Ectodermal cell (in vitro differentiated cells): ENCODE measurements around the gene SV2B.

Experiments used
- H3K27ac ChIP-seq: 2 replicates; pipeline ENCODE4 v1.7.0; 2013; ENCODE audit warnings: mild to moderate bottlenecking, low read depth, low read length; ENCODE audit not compliant: insufficient read depth, poor library complexity, severe bottlenecking
- H3K27me3 ChIP-seq: 2 replicates; pipeline ENCODE4 v1.7.0; 2013; ENCODE audit warnings: mild to moderate bottlenecking, low read length; ENCODE audit not compliant: insufficient read depth, control insufficient read depth, poor library complexity, severe bottlenecking
- H3K36me3 ChIP-seq: one replicate; pipeline ENCODE4 v1.7.0; 2013; ENCODE audit warnings: low read length; ENCODE audit not compliant: control insufficient read depth, insufficient read depth
- H3K4me1 ChIP-seq: one replicate; pipeline ENCODE4 v1.7.0; 2013; ENCODE audit warnings: low read length; ENCODE audit not compliant: control insufficient read depth, insufficient read depth
- H3K4me3 ChIP-seq: 2 replicates; pipeline ENCODE4 v1.7.0; 2013; ENCODE audit warnings: low read depth, low read length, control low read depth; ENCODE audit not compliant: insufficient read depth
- H3K9me3 ChIP-seq: 2 replicates; pipeline ENCODE4 v1.7.0; 2013; ENCODE audit warnings: mild to moderate bottlenecking, low read length, moderate library complexity; ENCODE audit not compliant: control insufficient read depth
- WGBS, 2 experiments: methylation state at CpG; one replicate each; pipeline ENCODE4 v1.1.7; 2013; ENCODE audit warnings: missing lambda C conversion rate in 2 of 2; 5-methylcytosine and 5-hydroxymethylcytosine counted together

SV2B gene

DNA sequence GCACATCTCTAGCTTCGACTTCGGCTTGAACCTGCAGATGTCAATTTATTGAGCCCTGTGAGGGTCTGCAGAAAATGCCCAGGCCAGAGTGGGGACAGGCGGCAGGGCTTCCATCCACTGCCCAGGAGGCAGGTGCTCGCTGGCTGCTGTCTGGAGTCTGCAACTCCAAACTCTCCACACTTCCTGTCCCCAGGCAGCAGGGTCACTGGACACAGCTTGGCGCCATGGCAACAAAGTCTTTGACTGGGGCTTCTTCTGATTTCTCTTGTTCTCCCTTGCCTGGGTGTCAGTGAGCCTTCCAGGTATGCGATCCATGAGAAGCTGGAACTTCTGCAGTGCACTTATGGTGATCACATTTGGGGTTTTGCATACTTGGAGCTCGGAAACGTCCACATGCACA lies 33.5 kb downstream of the SV2B start:
- 89 to 91% methylated on average over 8 of the region's 8 CpGs for WGBS, 2 experiments
- Histone ChIP-seq H3K9me3 (no peaks in the 10 kb centered on the region), H3K36me3 (no peaks in the 10 kb centered on the region), H3K4me1 (peaks cover 4% of the 10 kb centered on the region), H3K4me3 (no peak overlapping the region), H3K27me3 (no peaks in the 10 kb centered on the region), H3K27ac (no peak overlapping the region)

DNA sequence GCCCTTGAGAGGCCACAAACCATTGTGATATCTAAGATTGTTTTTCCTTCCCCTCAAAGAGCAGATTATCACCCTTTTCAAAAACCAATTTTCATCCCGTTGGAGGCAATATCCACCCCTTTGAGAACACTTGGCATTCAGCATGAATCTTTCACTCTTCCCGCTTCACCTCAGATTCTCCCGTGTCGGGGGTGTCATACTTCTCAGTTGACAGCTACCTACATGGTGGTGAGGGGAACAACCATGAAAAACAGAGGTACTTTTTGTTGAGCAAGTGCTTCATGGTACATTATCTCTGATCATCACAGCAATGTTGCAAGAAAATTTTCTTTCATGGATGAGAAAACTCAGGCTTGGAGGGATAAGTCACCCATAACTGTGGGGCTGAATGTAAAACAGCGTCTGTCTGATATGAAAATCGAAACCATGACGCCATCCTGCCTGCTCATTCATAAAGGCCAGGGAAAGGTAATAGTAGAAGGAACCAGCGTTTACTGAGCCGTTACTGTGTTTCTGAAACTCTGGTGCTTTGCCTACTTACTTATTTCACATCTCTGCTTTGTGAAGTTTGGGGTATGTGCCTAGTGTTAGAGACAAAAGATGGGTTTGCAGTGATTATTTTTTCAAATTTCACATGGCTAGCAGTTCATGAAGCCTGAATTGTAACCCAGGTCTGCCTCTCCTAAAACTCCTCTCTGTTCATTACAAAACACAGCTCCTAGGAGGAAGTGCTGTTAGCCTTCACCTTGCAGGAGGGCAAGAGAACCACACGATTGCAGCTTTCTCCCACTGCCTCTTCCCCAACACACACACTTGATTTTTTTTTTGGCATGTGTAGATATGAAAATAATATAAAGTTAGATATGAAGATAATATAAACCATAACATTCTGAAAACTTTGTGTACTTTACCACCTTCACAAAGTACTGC lies 35.4 kb downstream of the SV2B start:
- Histone ChIP-seq H3K27ac (no peak overlapping the region), H3K27me3 (no peaks in the 10 kb centered on the region), H3K36me3 (no peaks in the 10 kb centered on the region), H3K9me3 (no peaks in the 10 kb centered on the region), H3K4me3 (no peak overlapping the region), H3K4me1 (peaks cover 4% of the 10 kb centered on the region)
- 94 to 98% methylated on average over 9 to 10 of the region's 10 CpGs for WGBS, 2 experiments

- Histone ChIP-seq H3K27me3 (no peaks in the 10 kb centered on the region), H3K9me3 (no peaks in the 10 kb centered on the region), H3K36me3 (no peaks in the 10 kb centered on the region), H3K27ac (no peak overlapping the region), H3K4me1 (peaks cover 4% of the 10 kb centered on the region), H3K4me3 (no peak overlapping the region)
- WGBS, 2 experiments = 84 to 85% methylated on average over 9 of the region's 9 CpGs
These were observed 36.4 kb downstream of the SV2B start for GRCh38 chr15:91136386-91136923.

GRCh38 chr15:91140601-91141000 lies 40.5 kb downstream of the SV2B start:
- H3K27ac ChIP-seq = no peak overlapping the region
- H3K4me1 ChIP-seq = no peaks in the 10 kb centered on the region
- 73 to 85% methylated on average over 1 of the region's 1 CpG for WGBS, 2 experiments

DNA sequence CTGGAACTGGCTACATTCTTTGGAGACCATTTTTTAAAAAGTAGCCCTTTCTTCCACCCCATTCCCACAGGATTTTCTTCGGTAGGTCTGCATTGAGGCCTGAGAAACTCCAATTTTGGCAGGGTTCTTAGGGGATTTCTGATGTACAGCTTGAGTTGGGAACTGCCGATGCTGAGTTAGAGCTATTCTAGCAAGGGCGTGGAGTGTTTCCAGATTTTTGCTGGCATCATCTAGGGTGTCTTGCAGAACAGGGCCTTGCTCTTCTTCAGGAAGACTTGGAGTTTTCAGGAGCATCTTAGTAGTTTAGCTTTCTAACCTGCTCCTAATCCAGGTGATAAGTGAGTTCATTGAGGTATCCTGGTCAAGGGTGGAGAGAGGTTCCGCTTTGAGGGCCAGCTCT lies 41.0 kb downstream of the SV2B start:
- WGBS, 2 experiments = 97 to 100% methylated on average over 4 of the region's 4 CpGs
- H3K4me1 ChIP-seq = no peaks in the 10 kb centered on the region

More at GRCh38 chr15:91140601-91141000, 40.5 kb downstream of the SV2B start:
- no peak overlapping the region for H3K4me3 ChIP-seq
- no peaks in the 10 kb centered on the region for H3K36me3 ChIP-seq
- no peaks in the 10 kb centered on the region for H3K9me3 ChIP-seq
- H3K27me3 ChIP-seq = no peaks in the 10 kb centered on the region

DNA sequence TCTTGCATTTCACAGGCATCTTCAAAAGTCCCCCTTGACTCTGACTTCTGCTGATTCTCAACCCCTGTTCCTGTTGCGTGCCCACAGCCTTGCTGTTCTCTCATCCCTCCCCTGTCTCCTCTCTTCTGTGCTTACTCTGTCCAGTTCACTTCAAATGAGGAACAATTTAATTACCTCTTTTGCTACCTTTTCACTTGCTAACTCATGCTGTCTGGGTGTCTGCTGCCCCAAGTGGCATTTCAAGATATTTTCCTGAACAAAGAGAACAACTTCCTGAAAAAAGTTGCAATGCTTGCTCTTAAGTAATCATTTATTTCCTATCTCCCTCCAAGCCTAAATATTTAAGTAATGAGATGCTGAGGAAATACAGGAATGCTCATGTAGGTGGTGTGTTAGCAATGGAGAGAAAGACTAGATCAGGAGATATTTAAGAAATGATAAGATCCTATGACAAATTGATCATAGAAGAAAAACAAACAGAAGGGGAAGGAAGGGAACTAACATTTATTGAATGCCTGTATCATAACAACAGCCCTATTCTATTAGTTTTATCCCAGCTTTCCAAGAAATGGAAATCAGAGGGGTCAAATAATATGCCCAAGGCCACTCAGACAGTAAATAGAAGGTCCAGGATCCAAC lies 42.2 kb downstream of the SV2B start:
- H3K27ac ChIP-seq = no peak overlapping the region
- H3K4me1 ChIP-seq = no peaks in the 10 kb centered on the region
- H3K36me3 ChIP-seq = no peaks in the 10 kb centered on the region
- no peak overlapping the region for H3K4me3 ChIP-seq
- H3K27me3 ChIP-seq = no peaks in the 10 kb centered on the region
- no peaks in the 10 kb centered on the region for H3K9me3 ChIP-seq
- WGBS, 2 experiments = 84 to 87% methylated on average over 1 of the region's 1 CpG

More for the DNA sequence above, 41.0 kb downstream of the SV2B start:
- Histone ChIP-seq H3K36me3 (no peaks in the 10 kb centered on the region), H3K9me3 (no peaks in the 10 kb centered on the region), H3K4me3 (no peak overlapping the region), H3K27ac (no peak overlapping the region), H3K27me3 (no peaks in the 10 kb centered on the region)

DNA sequence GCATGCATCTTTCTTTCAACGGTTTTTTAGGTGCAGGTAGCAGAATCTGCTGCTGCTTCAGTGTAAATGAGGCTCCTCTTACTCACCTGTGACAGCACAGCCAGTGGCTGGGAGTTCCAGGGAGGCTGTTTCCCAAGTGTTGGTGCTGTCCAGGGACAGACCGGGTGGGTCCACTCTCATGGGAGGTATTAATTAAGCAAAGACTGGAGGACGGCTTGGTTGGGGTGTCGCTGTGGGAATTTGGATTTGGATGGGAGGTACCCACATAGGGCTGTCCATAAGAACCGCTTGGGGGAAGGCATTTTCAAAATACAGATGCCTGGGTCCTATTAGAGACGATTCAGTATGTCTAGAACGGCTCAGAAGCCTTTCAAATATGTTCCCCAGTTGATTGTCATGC lies 42.9 kb downstream of the SV2B start:
- Histone ChIP-seq H3K4me1 (no peaks in the 10 kb centered on the region), H3K36me3 (no peaks in the 10 kb centered on the region), H3K27me3 (no peaks in the 10 kb centered on the region), H3K4me3 (no peak overlapping the region), H3K9me3 (no peaks in the 10 kb centered on the region), H3K27ac (no peak overlapping the region)
- 79 to 82% methylated on average over 7 of the region's 7 CpGs for WGBS, 2 experiments

GRCh38 chr15:91146728-91147127 lies 46.7 kb downstream of the SV2B start:
- H3K36me3 ChIP-seq = no peaks in the 10 kb centered on the region
- WGBS, 2 experiments = 86 to 89% methylated on average over 1 of the region's 1 CpG
- H3K4me3 ChIP-seq = no peak overlapping the region
- no peaks in the 10 kb centered on the region for H3K4me1 ChIP-seq
- no peak overlapping the region for H3K27ac ChIP-seq
- H3K9me3 ChIP-seq = no peaks in the 10 kb centered on the region
- H3K27me3 ChIP-seq = no peaks in the 10 kb centered on the region

- no peaks in the 10 kb centered on the region for H3K4me1 ChIP-seq
- H3K27me3 ChIP-seq = no peaks in the 10 kb centered on the region
These were observed 48.2 kb downstream of the SV2B start for GRCh38 chr15:91148243-91148642.

GRCh38 chr15:91150502-91151160 lies 50.6 kb downstream of the SV2B start:
- 88 to 92% methylated on average over 4 of the region's 4 CpGs for WGBS, 2 experiments
- Histone ChIP-seq H3K4me1 (no peaks in the 10 kb centered on the region), H3K9me3 (no peaks in the 10 kb centered on the region), H3K36me3 (no peaks in the 10 kb centered on the region), H3K4me3 (no peak overlapping the region), H3K27ac (no peak overlapping the region), H3K27me3 (no peaks in the 10 kb centered on the region)

More at GRCh38 chr15:91148243-91148642, 48.2 kb downstream of the SV2B start:
- 90 to 100% methylated on average over 2 to 3 of the region's 4 CpGs for WGBS, 2 experiments
- H3K36me3 ChIP-seq = no peaks in the 10 kb centered on the region
- H3K27ac ChIP-seq = no peak overlapping the region
- no peaks in the 10 kb centered on the region for H3K9me3 ChIP-seq
- H3K4me3 ChIP-seq = no peak overlapping the region
